Hematopoietic multipotent progenitor cell treated with erythropoietin and hydrocortisone succinate and interleukin-3 and kit ligand, for 4 days (in vitro differentiated cells): ENCODE data around the gene COL26A1.
"Not testable (repeated sequence)": the region's sequence is repeated elsewhere in the genome, so short reads cannot be mapped to it uniquely, and the experiment has no call there.

Experiments used
- DNase-seq: peaks from one replicate; pipeline ENCODE4 v3.0.0-alpha.2; 2015

Gene COL26A1

DNA sequence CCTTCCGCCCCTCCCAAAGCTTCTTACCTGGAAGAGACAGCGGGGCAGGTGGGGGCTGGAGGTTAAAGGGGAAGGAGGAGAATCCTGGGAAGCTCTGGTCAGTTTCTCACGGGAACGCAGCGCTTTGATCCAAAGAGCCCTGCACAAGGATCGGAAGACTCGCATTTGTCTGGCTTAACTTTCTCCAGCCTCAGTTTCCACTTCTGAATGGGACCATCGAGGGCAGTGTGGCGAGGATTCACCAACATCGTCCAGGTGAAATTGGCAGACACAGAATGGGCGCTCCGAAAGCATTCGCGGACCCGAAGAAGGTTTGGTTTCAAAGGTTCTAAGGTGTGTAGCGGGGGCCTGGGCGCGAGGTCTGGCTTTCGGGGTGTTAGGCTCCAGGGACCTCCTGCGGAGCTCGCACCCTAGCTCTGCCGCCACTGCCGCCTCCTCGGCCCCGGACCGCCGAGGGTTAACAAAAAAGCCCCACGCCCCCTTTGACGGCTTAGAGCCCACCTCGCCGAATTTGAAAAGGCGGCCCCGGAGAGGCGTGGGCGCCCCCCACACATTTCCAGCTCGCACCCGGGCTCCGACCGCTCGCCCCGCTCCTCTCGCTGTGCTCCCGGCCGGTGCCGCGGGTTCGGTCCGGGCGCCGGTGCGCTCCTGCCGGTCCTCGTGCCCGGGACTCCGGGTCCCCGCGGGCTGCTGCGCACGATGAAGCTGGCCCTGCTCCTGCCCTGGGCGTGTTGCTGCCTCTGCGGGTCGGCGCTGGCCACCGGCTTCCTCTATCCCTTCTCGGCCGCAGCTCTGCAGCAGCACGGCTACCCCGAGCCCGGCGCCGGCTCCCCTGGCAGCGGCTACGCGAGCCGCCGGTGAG lies at the start of gene COL26A1:
Gene COL26A1 (plus strand): TSS at position 542 of the 862 bp plus-strand sequence. CDS start 158 bp downstream, at position 700.
- DNase-seq = peak; percentile 52

GRCh38 chr7:101315336-101315735 lies 47.3 kb upstream of the COL26A1 start:
- peak; percentile 80 for DNase-seq

- no peak for DNase-seq
Measured at GRCh38 chr7:101319401-101319800, 43.3 kb upstream of the COL26A1 start.

DNA sequence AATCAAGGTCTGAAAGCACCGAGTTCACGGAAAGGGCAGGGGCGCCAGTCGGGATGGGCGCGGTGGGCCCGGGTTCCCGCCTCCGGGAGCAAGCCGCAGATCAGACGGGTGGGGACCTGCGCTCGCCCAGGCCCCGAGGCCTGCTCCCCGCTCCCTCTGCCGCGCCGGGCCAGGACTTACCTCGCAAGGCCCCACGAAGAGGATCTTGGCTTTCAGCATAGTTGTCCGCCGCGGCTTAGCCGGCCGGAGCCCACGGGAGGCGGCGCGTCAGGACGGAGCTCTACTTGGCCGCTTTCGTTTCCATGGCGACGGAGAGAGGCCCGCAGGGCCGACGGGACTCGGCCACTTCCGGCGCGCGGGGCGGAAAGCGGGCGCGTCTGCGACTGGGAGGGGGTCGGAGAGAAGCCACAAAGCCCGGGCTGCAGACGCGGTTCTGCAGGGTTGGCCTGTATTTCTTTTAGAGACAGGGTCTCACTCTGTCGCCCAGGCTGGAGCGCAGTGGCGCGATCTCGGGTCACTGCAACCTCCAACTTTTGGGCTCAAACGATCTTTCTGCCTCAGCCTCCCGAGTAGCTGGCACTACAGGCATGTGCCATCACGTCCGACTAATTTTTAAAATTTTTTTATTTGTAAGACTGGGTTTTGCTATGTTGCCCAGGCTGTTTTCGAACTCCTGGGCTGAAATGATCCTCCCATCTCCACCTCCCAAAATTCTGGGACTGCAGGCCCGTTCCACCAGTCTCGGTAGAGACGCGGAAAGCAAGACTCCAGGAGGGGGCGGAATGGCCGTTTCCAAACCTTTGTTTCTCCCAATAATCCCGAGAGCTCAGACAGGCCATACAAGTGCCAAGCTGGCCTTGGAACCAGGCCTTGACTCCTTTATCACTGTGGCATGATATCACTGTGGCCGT lies 40.9 kb upstream of the COL26A1 start, which contains the start of gene IFT22:
Gene IFT22 (minus strand): TSS at position 322 of the 911 bp plus-strand sequence. CDS start 103 bp downstream, at position 219.
- DNase-seq = peak; percentile 98

GRCh38 chr7:101328159-101328558 lies 34.5 kb upstream of the COL26A1 start:
- DNase-seq = no peak

DNA sequence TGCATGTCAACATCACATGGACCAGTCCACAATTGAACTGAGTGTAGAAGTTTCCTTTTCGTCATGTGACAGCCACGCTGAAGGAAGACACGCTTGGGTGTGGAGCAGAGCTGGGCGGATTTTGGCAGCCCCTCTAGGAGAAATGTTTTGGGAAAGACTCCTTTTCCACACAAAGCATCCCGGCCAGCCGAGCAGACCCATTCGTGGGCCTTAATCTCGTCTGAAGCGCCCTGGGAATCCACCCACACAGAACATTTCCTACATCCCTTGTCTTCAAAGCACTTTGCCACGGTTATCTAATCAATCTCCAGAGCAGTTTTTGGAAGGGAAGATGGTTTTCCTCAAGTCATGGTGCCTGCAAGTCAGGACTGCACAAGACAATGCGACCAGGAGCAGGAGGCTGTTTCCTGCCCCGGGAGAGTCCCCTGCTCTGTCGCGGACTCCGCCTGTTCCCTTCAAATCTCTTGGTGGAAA lies 32.6 kb upstream of the COL26A1 start:
- DNase-seq = no peak

- DNase-seq = no peak
Measured at GRCh38 chr7:101332026-101332425, 30.6 kb upstream of the COL26A1 start.

GRCh38 chr7:101333912-101334311 lies 28.8 kb upstream of the COL26A1 start:
- DNase-seq = peak; percentile 50

GRCh38 chr7:101340379-101340778 lies 22.3 kb upstream of the COL26A1 start:
- no peak for DNase-seq

DNA sequence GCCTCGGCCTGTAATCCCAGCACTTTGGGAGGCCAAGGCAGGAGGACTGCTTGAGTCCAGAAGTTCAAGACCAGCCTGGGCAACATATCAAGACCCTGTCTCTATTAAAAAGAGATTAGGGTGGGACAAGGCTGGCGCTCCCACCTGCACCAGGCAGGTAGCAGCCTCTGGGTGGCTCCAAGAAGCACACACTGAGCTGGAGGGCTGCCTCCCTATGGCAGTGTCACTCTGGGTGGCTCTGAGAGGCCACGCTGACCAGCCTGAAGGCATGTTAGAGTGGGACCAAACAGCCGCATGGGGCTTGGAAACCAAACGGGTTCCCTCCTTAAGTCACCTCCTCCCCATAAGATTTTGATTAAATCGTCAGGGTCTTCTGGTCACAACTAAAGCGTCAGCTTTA lies 19.8 kb upstream of the COL26A1 start:
- DNase-seq = no peak

- no peak for DNase-seq
Measured at GRCh38 chr7:101347477-101347876, 15.2 kb upstream of the COL26A1 start.

DNA sequence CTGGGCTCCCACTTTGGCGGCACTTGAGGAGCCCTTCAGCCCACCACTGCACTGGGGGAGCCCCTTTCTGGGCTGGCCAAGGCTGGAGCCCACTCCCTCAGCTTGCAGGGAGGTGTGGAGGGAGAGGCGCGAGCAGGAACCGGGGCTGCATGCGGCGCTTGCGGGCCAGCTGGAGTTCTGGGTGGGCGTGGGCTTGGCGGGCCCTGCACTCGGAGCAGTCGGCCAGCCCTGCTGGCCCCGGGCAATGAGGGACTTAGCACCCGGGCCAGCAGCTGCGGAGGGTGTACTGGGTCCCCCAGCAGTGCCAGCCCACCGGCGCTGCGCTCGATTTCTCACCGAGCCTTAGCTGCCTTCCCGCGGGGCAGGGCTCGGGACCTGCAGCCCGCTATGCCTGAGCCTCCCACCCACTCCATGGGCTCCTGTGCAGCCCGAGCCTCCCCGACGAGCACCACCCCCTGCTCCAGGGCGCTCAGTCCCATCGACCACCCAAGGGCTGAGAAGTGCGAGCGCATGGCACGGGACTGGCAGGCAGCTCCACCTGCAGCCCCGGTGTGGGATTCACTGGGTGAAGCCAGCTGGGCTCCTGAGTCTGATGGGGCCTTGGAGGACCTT lies 14.1 kb upstream of the COL26A1 start:
- not testable (repeated sequence) for DNase-seq

DNA sequence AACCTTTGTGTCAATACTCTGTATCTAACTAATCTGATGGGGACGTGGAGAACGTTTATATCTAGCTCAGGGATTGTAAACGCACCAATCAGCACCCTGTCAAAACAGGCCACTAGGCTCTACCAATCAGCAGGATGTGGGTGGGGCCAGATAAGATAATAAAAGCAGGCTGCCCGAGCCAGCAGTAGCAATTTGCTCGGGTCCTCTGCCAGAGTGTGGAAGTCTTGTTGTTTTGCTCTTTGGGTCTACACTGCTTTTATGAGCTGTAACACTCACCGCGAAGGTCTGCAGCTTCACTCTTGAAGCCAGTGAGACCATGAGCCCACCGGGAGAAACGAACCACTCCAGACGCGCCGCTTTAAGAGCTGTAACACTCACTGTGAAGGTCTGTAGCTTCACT lies 13.4 kb upstream of the COL26A1 start:
- DNase-seq = not testable (repeated sequence)

DNA sequence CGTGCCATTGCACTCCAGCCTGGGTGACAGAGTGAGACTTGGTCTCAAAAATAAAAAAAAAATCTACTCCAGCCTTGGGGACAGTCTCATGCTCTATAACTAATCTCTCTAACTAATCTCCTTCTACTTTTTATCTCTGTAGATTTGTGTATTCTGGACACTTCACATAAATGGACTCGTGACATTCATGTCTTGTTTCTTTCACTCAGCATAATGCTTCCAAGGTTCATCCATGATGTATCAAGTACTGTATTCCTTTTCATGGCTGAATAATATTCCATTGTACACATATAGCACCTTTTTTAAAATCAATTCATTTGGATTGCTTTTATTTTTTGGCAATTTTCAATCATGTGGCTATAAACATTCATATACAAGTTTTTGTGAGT lies 9.8 kb upstream of the COL26A1 start:
- no peak for DNase-seq

GRCh38 chr7:101357433-101357832 lies 5.2 kb upstream of the COL26A1 start:
- DNase-seq = no peak

- DNase-seq = no peak
Measured at GRCh38 chr7:101363196-101363733, 590 bp downstream of the COL26A1 start.

DNA sequence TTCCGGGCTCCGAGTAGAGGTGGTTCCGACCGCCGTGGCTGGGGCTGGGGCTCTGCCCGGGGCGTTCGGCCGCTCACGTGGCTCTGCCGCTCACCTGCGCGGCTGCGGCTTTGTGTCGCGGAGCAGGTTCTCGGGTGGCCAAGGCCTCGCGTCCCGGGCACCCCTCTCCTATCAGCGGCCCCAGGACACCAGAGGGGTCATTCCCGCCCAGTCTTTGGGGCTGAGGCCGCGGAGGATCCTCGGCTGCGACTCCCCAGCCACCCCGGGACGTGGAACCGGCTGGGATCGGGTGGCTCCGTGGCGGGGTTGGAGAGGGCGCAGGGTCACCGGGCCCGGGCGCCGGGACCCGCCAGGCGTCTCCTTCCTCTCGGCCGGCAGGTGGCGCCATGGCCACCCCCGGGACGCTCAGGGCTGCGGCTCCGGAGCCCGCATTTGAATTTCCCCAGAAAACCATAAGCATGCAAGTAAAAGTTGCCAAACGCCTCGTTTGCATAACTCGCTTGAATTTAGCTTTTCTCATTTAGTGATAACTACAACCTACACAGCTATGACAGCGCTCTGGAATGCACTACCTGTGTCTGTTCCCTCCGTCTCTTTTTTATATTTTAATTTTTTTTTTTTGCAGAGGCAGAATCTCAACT lies 1.2 kb downstream of the COL26A1 start:
- DNase-seq = peak; percentile 86

DNA sequence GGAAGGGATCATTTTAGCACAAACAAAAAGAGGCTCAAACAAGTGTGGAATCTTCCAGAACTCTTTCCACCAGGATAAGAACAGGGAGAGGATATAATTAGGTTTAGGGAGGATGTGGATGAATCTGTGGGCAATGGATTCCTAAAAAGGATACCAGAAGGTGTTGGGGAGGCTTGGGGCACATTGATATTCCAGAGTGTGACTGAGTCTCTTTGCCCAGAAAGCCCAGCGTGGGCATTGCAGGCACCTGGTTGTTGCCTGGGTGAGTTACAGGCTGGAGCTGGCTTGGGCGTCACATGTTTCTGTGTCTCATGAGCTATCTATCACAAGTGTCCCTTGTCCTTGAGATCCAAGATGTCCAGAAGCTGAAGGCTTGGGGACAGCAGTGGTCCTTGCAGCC lies 3.3 kb downstream of the COL26A1 start:
- DNase-seq = no peak

GRCh38 chr7:101367676-101368075 lies 5.0 kb downstream of the COL26A1 start:
- no peak for DNase-seq

DNA sequence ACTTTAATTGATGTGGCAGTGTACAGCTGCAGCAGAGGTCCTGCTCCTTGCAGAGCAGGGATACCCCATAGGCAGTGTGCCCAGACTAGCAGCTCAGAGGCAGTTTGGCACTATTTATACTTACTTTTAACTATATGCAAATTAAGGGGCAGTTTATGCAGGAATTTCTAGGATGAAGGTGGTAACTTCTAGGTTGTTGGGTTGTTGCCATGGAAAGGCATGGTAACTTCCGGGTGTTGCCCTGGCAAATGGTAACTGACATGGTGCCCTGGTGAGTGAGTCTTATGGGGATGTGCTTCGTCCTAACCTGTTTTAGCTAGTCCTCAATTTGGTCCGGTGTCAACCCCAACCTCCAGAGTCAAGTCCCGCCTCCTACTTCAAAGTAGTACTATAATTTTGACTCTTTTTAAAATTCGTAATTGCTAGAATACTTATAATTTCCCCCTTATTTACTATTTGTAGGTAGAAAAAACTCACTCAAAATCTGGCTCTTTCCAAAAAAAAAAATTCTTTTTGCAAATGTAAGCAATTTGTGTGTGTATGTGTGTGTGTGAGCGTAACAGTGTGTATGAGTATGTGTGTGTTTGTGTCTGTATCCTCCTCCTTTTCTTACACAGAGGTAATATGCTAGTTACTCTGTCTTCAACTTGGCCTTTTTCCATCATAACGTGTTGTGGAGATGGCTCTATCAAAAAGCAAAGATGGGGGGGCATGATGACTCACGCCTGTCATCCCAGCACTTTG lies 5.9 kb downstream of the COL26A1 start:
- no peak for DNase-seq

DNA sequence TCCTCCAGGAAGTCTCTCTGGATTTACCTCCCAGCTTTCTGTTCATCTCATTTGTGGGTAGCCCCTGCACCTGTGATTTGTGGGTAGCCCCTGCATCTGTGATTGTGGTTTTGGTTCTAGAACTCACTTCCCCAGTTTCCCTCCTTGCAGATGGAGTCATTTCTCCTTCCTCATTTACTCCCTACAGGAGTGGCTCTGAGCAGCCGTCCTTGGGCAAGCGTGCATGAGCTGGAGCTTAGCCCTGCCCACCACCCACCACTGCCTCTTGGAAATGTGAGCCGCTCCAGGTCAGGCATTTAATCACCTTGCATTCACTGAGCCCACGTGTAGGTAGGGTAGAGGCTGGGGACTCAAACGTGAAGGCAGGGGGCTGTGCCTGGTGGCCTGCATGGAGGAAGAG lies 8.2 kb downstream of the COL26A1 start:
- peak; percentile 59 for DNase-seq
